Thoracic aorta (tissue), 2 donors: ENCODE results near the gene BRPF3. TPM values are rescaled to one million over a fixed set of nuclear protein-coding genes. Genes with fewer than 3 reads are reported as not detected.

Experiments
- ATAC-seq: fragments of 150-250 bp; one replicate; pipeline ENCODE4 v1.8.0; 2017; ENCODE audit warnings: low read depth; ENCODE audit not compliant: insufficient number of reproducible peaks, low FRiP score
- DNase-seq: peaks from one replicate; pipeline ENCODE4 v3.0.0-alpha.2; 2020; ENCODE audit warnings: low spot score
- H3K27ac ChIP-seq, 2 donors: fragments of 200-600 bp; sonication (generic); 1 replicate in 1 of 2; 2 replicates in 1 of 2; pipeline ENCODE4 v1.5.1; 2016; ENCODE audit warnings: mild to moderate bottlenecking in 2 of 2, moderate library complexity in 2 of 2
- H3K27me3 ChIP-seq: fragments of 200-600 bp; sonication (generic); replicated peaks from 2 replicates; pipeline ENCODE4 v1.6.0; 2016; ENCODE audit warnings: mild to moderate bottlenecking; ENCODE audit not compliant: insufficient read depth
- H3K36me3 ChIP-seq: fragments of 200-600 bp; sonication (generic); one replicate; pipeline ENCODE4 v1.5.1; 2016
- H3K4me1 ChIP-seq, 2 donors: fragments of 200-600 bp; sonication (generic); 1 replicate in 1 of 2; 2 replicates in 1 of 2; pipeline versions ENCODE4 v1.5.1 to v1.6.0; 2016; ENCODE audit warnings: low read depth in 2 of 2, mild to moderate bottlenecking in 1 of 2; ENCODE audit not compliant: control insufficient read depth in 1 of 2
- H3K4me3 ChIP-seq: fragments of 200-600 bp; sonication (generic); 2 replicates; pipeline ENCODE4 v1.5.1; 2016; ENCODE audit warnings: mild to moderate bottlenecking
- H3K9me3 ChIP-seq: fragments of 200-600 bp; sonication (generic); 2 replicates; pipeline ENCODE4 v1.5.1; 2016
- total RNA-seq, 2 donors: library from RNA; depleted of rRNA; stranded (reverse); fragments of >200 nt; gene quantifications; one replicate each; pipeline versions ENCODE4 v1.1.0 to v1.2.3, GENCODE V29; 2016
- TF ChIP-seq, protein P1 (sequence below): fragments of 200-600 bp; sonication (generic); IDR thresholded peaks from one replicate; pipeline ENCODE4 v1.5.1; 2019; ENCODE audit warnings: antibody characterized with exemption

The BRPF3 gene
- total RNA-seq, 2 donors from 2014 or later = 23.2 to 29.2 TPM

DNA sequence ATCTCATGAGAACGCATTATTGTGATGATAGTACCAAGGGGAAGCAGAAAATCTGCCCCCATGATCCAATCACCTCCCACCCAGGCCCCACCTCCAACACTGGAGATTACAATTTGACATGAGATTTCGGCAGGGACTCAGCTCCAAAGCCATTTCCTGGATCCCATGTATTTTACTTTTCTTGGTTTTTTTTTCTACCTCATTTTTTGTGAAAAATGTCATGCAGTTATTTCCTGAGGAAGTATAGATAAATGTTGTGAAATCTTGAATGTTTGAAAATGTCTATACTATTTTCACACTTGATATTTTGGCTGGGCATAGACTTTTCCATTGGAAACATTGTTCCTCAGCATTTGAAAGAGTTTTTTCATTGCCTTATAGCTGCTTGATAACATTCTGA lies 9.1 kb upstream of the BRPF3 start:
- no peak overlapping the region for H3K27ac ChIP-seq
- H3K4me3 ChIP-seq = no peak overlapping the region
- no peaks in the 10 kb centered on the region for H3K4me1 ChIP-seq
- TF ChIP-seq, protein P1, sequence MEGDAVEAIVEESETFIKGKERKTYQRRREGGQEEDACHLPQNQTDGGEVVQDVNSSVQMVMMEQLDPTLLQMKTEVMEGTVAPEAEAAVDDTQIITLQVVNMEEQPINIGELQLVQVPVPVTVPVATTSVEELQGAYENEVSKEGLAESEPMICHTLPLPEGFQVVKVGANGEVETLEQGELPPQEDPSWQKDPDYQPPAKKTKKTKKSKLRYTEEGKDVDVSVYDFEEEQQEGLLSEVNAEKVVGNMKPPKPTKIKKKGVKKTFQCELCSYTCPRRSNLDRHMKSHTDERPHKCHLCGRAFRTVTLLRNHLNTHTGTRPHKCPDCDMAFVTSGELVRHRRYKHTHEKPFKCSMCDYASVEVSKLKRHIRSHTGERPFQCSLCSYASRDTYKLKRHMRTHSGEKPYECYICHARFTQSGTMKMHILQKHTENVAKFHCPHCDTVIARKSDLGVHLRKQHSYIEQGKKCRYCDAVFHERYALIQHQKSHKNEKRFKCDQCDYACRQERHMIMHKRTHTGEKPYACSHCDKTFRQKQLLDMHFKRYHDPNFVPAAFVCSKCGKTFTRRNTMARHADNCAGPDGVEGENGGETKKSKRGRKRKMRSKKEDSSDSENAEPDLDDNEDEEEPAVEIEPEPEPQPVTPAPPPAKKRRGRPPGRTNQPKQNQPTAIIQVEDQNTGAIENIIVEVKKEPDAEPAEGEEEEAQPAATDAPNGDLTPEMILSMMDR = no peak
- H3K9me3 ChIP-seq = no peaks in the 10 kb centered on the region
- H3K27me3 ChIP-seq = no peaks in the 10 kb centered on the region
- ATAC-seq = no peak
- no peaks in the 10 kb centered on the region for H3K36me3 ChIP-seq
- no peak for DNase-seq

DNA sequence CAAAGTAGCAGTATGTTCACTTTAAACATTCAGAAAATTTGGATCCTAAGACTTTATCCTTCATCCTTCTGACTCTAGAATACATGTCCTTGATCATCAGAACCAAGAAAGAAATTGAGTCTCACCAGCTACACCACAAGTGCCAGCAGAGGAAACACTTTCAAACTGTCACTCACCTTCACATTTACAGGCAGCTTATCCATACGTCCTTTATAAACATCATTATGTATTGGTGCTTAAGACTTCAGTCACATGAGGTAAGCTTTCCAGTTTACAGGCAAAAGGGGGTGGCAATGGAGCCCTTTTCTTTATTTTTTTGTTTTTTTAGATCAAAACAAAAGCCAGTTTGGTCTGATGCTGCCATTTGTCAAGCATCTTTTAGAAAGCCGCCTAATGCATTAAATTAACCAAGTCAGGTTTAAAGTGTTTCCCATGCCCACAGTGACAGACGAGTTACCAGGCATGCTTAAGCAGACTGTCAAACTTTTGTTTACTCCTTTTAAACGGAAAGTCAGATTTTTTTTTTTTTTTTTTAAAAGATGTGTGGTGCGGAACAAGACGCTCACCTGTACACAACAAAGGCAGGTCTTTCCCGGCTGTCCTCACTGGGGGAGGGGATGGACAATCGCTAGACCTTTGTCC lies 952 bp upstream of the BRPF3 start:
- Histone ChIP-seq H3K4me3 (peak overlapping the region; percentile 88), H3K36me3 (peaks cover 7% of the 10 kb centered on the region), H3K27me3 (no peaks in the 10 kb centered on the region), H3K9me3 (no peaks in the 10 kb centered on the region), H3K27ac (peak overlapping the region in 1 of 2 donors; percentile 94), H3K4me1 (peaks cover 11 to 21% of the 10 kb centered on the region in 2 donors)
- DNase-seq (no peak), ATAC-seq (no peak)
- TF ChIP-seq, protein P1 = no peak

DNA sequence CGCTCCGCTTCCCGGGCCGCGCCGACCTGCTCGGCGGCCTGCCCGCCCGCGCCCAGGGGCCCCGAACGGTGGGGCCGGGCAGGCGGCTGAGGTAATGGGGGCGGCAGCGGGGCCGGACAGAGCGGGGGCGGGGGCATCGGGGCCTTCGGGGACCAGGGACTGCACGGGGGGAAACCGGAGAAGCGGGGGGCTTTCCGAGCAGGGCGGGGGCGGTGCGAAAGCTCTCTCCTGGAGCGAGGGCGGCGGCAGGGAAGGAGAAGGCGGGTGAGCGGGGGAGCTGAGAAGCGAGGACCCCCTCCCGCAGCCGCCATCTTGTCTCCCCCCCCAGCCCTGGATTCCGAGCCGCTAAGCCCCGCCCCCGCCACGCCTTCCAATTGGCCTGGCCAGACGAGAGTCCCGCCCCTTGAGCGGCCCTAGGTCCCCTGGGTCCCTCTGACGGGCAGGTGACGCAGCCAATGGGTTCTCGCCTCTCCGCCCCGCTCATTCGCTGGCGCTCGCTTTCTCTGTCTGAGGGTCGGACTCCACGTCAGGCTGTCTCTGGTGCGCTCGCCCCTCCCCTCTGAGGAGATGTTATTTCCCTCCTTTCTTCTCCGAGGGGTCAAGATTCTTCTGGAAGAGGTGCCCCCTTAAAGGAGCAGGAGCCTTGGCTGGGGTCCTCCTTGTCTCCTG lies 470 bp downstream of the BRPF3 start:
- TF ChIP-seq, protein P1 = no peak
- Histone ChIP-seq H3K4me3 (peak overlapping the region; percentile 88), H3K4me1 (peaks cover 11 to 32% of the 10 kb centered on the region in 2 donors), H3K27me3 (no peaks in the 10 kb centered on the region), H3K9me3 (no peaks in the 10 kb centered on the region), H3K36me3 (peaks cover 19% of the 10 kb centered on the region), H3K27ac (peak overlapping the region; percentile 92 to 94)
- DNase-seq (peak; percentile 96), ATAC-seq (peak; percentile 93)

DNA sequence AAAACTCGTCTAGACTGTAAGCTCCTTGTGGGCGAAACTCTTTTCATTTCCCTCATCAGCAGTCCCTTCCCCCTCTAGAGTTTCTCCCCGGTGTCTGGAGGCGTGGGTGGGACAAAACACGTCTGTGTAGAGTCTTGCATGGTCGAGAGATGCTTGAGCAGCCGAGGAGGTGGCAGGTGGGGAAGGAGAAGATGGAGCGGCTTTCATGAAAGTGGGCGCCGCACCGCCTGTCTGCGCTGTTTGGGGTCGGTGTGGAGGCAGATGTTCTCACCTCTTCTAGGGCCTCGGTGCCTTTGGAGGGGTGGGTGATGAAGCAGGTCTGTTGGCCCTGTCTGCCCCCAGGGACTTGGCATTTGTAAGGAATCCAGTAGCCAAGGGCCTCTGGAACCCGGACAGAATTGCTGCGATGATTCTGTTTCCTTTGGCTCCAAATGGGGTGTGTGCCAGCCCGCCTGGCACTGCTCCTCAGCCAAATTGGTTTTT lies 1.2 kb downstream of the BRPF3 start:
- peaks cover 19% of the 10 kb centered on the region for H3K36me3 ChIP-seq
- H3K27ac ChIP-seq = no peak overlapping the region
- ATAC-seq = no peak
- TF ChIP-seq, protein P1 = no peak
- no peaks in the 10 kb centered on the region for H3K9me3 ChIP-seq
- H3K4me3 ChIP-seq = peak overlapping the region; percentile 88
- DNase-seq = no peak
- peaks cover 11 to 34% of the 10 kb centered on the region in 2 donors for H3K4me1 ChIP-seq
- H3K27me3 ChIP-seq = no peaks in the 10 kb centered on the region

DNA sequence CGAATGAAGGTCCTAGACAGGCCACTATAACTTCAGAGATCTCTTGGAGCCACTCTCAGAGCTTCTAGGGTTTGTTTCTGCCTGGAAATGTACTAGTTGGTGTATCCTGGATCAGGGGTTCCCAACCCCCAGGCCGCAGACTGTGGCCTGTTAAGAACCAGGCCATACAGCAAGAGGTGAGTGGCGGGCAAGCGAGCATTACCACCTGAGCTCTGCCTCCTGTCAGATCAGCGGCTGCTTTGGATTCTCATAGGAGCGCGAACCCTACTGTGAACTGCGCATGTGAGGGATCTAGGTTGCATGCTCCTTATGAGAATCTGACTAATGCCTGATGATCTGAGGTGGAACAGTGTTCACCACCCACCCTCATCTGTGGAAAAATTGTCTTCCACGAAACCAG lies 2.4 kb downstream of the BRPF3 start:
- Histone ChIP-seq H3K27me3 (no peaks in the 10 kb centered on the region), H3K36me3 (peaks cover 19% of the 10 kb centered on the region), H3K4me3 (no peak overlapping the region), H3K27ac (no peak overlapping the region), H3K9me3 (no peaks in the 10 kb centered on the region), H3K4me1 (peaks cover 11 to 41% of the 10 kb centered on the region in 2 donors)
- no peak for ATAC-seq
- DNase-seq = no peak
- TF ChIP-seq, protein P1 = no peak
